Activated CD4-positive, alpha-beta T cell treated with anti-CD3 and anti-CD28 coated beads, Interleukin-2, amount 10 ng/mL, durations not matched to agents 7 days and 5 days (primary cell): Measurements from ENCODE around the gene MICAL2. TPM values are rescaled to one million over a fixed set of nuclear protein-coding genes. Genes with fewer than 3 reads are reported as not detected.

Experiments used
- CTCF ChIA-PET: fragments of 350-600 bp; sonication (Branson Sonifier 250); formaldehyde crosslinking; loops from one replicate; lab custom pipeline; 2021; ENCODE audit warnings: antibody characterized with exemption; lab: Charles Lee
- POLR2A ChIA-PET: fragments of 350-600 bp; sonication (Branson Sonifier 250); formaldehyde crosslinking; loops from one replicate; lab custom pipeline; 2021; ENCODE audit warnings: antibody characterized with exemption; lab: Charles Lee
- DNase-seq: peaks from one replicate; pipeline ENCODE4 v3.0.0-alpha.2; 2020
- H3K27ac Mint-ChIP-seq: one replicate; pipeline ENCODE4 v1.8.0; 2021; ENCODE audit warnings: mild to moderate bottlenecking, moderate library complexity, mixed read lengths
- H3K27me3 Mint-ChIP-seq: one replicate; pipeline ENCODE4 v1.8.0; 2021; ENCODE audit warnings: mixed read lengths
- H3K36me3 Mint-ChIP-seq: one replicate; pipeline ENCODE4 v1.8.0; 2021; ENCODE audit warnings: low read depth, mixed read lengths
- H3K4me1 Mint-ChIP-seq: one replicate; pipeline ENCODE4 v1.8.0; 2021; ENCODE audit warnings: mixed read lengths
- H3K4me3 Mint-ChIP-seq: one replicate; pipeline ENCODE4 v1.8.0; 2021; ENCODE audit warnings: mild to moderate bottlenecking, moderate library complexity, mixed read lengths
- H3K9me3 Mint-ChIP-seq: one replicate; pipeline ENCODE4 v1.8.0; 2021; ENCODE audit warnings: mixed read lengths
- total RNA-seq, 2 experiments: library from RNA; stranded (reverse); gene quantifications; one replicate each; pipeline ENCODE4 v1.2.3, GENCODE V29; 2021

The MICAL2 gene
- total RNA-seq, 2 experiments from 2014 or later = 45.5 to 47.3 TPM

DNA sequence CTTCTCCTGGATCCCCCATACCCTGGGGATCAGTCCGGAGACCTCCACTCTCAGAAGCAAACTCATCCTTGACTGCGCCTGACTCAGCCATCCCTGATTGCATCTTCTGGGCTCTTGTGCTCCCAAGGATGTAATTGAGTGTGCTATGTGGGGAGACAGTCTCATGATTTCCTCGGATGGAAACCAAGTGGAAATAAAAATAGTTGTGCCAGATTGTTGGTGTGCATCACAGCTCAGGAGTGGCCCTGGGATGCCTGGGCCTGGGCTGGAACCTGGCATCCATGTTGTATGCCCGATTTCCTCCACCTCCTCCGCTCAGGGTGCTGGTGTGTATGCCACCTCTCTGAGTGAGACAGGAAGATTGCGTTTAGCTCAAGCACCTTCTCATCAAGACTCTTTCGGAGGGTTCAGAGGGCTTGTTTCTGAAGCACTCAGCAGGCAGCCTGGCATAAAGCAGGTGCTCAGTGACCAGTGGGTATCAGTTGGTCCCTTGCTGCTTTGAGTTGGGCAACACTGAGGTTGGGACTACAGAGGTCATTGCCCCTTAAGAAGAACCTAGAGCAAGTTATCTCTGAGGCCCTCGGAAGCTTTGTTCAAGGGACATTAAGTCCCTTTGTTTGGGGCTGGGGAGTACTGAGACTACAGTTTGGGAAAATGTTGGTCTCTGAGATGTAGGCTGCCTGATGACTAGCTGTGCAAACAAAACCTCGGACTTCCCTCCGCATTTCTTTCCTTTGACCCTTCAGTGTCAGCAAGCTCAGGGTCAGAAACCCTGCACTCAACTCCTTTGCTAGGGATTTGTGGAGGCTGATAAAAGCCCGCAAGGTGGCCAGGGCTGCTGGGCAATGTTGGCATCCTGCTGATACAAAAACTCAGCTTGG is 24.8 kb upstream of the MICAL2 start:
- Mint-ChIP-seq H3K4me3 (no peak overlapping the region), H3K27me3 (no peaks in the 10 kb centered on the region), H3K9me3 (peaks cover 3% of the 10 kb centered on the region), H3K36me3 (peaks cover 8% of the 10 kb centered on the region), H3K27ac (peak overlapping the region; percentile 83), H3K4me1 (peaks cover 64% of the 10 kb centered on the region)
- POLR2A ChIA-PET = interaction anchor here (0.6 kb wide), 1 partner anchor 122 kb away, joined by 3 read pairs; no protein-coding TSS in a partner anchor
- CTCF ChIA-PET = interaction anchor here (0.6 to 4.8 kb wide), 12 partner anchors 8 to 196 kb away, joined by 3 to 27 read pairs (median 9); partner anchors contain the start of gene MICAL2
- DNase-seq = no peak

DNA sequence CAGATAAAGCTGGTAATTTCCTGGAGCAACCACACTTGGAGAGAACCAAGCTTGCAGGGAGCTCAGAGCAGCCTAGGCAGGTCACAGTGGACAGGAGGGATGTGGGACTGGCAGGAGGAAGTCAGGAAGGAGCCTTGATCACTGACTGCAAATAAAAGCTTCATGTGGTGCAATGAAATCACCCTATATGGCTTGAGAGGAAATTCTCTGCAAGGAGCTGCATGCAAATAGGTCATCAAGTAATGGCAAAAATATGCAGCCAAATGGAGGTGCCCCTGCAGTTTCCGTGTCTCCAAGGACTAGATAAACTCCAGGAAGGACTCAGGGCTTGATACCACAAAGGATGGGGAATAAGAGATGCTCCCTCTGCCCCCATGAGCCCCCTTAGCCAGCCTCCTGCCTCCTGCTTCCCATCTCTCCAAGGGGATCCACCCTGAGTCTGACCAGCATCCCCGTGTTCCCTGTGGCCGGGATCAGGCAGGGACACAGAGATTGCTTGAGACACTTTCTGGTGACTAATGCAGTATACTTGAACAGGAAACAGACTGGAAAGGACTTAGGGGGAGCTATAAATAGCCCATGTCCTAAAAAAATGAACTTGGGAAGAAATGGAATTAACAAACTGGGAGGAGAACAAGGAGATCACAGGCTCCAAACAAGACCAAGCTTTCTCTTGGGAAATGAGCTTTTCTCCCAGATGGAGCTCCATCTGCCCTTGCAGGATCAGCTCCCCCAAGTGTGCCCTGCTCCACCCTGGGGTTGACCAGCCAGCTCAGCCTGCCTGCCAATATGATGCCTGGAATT is 23.9 kb upstream of the MICAL2 start:
- H3K36me3 Mint-ChIP-seq = peaks cover 8% of the 10 kb centered on the region
- peaks cover 71% of the 10 kb centered on the region for H3K4me1 Mint-ChIP-seq
- H3K27ac Mint-ChIP-seq = peak overlapping the region; percentile 83
- peak overlapping the region; percentile 49 for H3K4me3 Mint-ChIP-seq
- no peak for DNase-seq
- CTCF ChIA-PET = interaction anchor here (0.6 to 4.8 kb wide), 19 partner anchors 9 to 195 kb away, joined by 3 to 27 read pairs (median 6); partner anchors contain the start of gene MICAL2
- H3K27me3 Mint-ChIP-seq = no peaks in the 10 kb centered on the region
- POLR2A ChIA-PET = no interaction called here
- peaks cover 3% of the 10 kb centered on the region for H3K9me3 Mint-ChIP-seq

DNA sequence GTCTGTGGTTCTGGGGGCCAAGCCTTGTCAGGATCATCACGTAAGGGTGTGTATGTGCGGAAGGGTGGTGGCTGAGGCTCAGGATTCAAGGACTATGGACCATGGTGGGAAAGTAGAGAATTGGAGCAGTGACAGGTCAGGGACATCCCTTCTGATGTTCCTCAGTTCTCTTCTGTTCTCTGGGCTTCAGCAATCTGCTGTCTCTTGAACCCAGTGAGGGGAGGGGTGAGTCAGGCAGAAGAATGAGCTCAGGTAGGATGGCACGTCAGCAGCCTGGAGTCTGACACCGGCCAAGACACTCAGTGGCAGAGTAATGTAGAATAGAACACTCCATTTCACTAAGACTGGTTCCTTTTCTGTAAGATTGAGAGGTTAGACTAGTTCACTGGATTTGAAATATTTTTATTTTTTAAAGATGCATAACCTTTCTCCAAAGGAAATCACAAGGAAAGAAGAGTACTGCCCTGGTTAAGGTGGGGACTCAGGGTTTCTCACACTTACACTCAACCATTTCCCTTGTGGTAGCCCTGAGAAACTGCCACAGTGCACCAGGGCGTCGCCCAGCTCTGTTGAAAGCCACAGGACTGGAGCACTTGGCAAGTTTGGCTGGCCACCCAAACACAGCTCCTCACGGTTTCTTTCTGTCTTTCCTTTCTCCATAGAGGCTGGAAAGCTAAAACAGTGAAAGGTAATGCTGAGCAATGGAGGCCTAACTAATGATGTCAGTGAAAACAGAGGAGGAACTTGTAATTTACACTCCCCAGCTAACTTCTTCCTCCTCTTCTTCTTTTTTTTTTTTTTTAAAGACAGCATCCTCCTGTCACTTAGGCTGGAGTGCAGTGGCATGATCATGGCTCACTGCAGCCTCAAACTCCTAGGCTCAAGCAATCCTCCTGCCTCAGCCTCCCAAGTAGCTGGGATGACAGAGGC is 23.1 kb upstream of the MICAL2 start:
- CTCF ChIA-PET = interaction anchor here (0.6 to 4.8 kb wide), 26 partner anchors 9 to 194 kb away, joined by 3 to 27 read pairs (median 4); partner anchors contain the start of gene MICAL2
- no peaks in the 10 kb centered on the region for H3K27me3 Mint-ChIP-seq
- H3K4me3 Mint-ChIP-seq = peak overlapping the region; percentile 49

DNA sequence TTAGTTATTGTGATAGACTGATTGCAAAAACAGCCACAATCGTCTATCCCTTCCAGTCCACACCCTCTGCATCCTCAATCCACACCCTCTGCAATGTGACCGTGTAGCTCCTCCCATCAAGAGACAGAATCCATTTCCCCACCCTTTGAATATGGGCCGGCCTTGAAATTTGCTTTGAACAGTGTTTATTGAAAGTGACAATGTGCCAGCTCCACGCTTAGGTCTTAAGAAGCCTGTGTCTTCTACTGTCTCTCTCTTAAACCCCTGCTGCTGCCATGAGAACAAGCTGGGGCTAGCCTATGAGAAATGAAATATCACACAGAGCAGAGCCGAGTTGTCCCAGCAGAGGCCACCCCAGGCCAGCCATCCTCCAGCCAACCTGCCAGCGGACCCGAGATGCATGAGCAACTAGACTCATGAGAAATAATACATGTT is 22.3 kb upstream of the MICAL2 start:
- peaks cover 3% of the 10 kb centered on the region for H3K9me3 Mint-ChIP-seq
- peaks cover 79% of the 10 kb centered on the region for H3K4me1 Mint-ChIP-seq
- H3K36me3 Mint-ChIP-seq = peaks cover 8% of the 10 kb centered on the region
- H3K27ac Mint-ChIP-seq = peak overlapping the region; percentile 83
- no peaks in the 10 kb centered on the region for H3K27me3 Mint-ChIP-seq
- CTCF ChIA-PET = interaction anchor here (0.7 to 4.8 kb wide), 19 partner anchors 8 to 194 kb away, joined by 3 to 27 read pairs (median 4); partner anchors contain the start of gene MICAL2
- POLR2A ChIA-PET = no interaction called here
- peak; percentile 58 for DNase-seq
- peak overlapping the region; percentile 9 for H3K4me3 Mint-ChIP-seq

More for the DNA sequence above, 23.1 kb upstream of the MICAL2 start:
- Mint-ChIP-seq H3K27ac (peak overlapping the region; percentile 83), H3K4me1 (peaks cover 79% of the 10 kb centered on the region), H3K36me3 (peaks cover 8% of the 10 kb centered on the region), H3K9me3 (peaks cover 3% of the 10 kb centered on the region)
- peak; percentile 70 for DNase-seq
- POLR2A ChIA-PET = interaction anchor here (0.6 kb wide), 1 partner anchor 104 kb away, joined by 3 read pairs; no protein-coding TSS in a partner anchor

DNA sequence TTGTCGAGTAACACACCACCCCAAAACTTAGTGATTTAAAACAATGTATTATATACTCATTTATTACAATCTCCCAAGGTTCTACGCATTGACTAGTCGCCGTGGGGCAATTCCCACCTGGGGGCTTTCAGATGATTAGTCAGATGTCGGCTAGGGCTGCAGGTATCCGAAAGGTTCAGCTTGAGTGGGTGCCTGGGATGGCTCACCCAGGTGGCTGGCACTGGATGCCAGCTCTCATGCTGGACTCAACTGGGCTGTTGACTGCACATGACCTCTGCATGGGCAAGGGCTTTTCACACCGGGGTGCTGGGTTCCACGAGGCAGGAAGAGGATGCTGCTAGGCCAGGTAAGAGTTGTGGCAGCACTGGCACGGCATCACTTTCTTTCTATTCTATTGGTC is 21.9 kb upstream of the MICAL2 start:
- POLR2A ChIA-PET = no interaction called here
- H3K27ac Mint-ChIP-seq = peak overlapping the region; percentile 83
- H3K4me3 Mint-ChIP-seq = no peak overlapping the region

DNA sequence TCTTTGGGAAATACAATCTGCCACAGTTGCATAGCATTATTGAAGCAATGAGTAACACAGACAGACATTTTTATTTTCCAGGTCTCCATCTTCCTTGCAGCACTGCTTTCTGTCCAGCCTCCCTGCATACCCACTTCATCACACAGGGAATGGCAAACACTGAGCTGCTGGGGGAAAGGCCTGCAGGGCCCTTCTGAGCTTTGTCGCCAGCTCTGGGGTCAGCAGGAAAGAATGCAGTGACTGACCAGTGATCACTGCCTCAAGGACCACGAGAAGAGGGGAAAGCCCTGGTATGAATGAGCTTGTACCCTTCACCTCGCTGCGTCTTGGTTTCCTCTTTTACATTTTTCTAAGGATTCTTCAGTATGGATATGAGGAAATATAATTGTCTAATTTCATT is 21.3 kb upstream of the MICAL2 start:
- DNase-seq = no peak
- Mint-ChIP-seq H3K9me3 (peaks cover 3% of the 10 kb centered on the region), H3K4me3 (no peak overlapping the region), H3K27ac (peak overlapping the region; percentile 83), H3K27me3 (no peaks in the 10 kb centered on the region), H3K36me3 (peaks cover 8% of the 10 kb centered on the region), H3K4me1 (peaks cover 75% of the 10 kb centered on the region)
- CTCF ChIA-PET = interaction anchor here (0.9 to 4.8 kb wide), 2 partner anchors 10 to 12 kb away, joined by 4 to 27 read pairs; no protein-coding TSS in a partner anchor
- POLR2A ChIA-PET = no interaction called here

More for the DNA sequence above, 21.9 kb upstream of the MICAL2 start:
- Mint-ChIP-seq H3K4me1 (peaks cover 77% of the 10 kb centered on the region), H3K27me3 (no peaks in the 10 kb centered on the region), H3K9me3 (peaks cover 3% of the 10 kb centered on the region), H3K36me3 (peaks cover 8% of the 10 kb centered on the region)
- no peak for DNase-seq
- CTCF ChIA-PET = interaction anchor here (0.7 to 4.8 kb wide), 11 partner anchors 7 to 193 kb away, joined by 3 to 27 read pairs (median 9); partner anchors contain the start of gene MICAL2

DNA sequence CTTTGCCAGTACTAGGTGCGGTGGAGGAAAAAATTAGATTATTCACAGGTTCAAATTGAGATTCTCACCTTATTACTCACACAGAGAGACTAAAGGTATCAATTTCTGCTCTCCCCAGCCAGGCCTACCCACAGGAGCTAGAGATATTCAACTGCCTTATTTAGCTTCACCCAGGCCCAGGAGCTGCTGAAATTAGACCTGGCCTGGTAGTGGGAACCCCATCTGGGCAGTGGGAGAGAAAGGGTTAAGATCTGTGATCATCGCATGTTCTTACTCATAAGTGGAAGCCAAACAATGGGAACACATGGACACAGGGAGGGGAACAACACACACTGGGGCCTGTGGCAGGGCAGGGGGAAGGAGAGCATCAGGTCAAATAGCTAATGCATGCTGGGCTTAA is 20.9 kb upstream of the MICAL2 start:
- no peak for DNase-seq
- H3K4me1 Mint-ChIP-seq = peaks cover 76% of the 10 kb centered on the region
- H3K9me3 Mint-ChIP-seq = peaks cover 1% of the 10 kb centered on the region
- H3K27ac Mint-ChIP-seq = peak overlapping the region; percentile 78
- POLR2A ChIA-PET = no interaction called here
- peaks cover 6% of the 10 kb centered on the region for H3K36me3 Mint-ChIP-seq
- CTCF ChIA-PET = interaction anchor here (0.9 to 4.8 kb wide), 4 partner anchors 10 to 147 kb away, joined by 3 to 27 read pairs (median 4); no protein-coding TSS in a partner anchor
- H3K4me3 Mint-ChIP-seq = no peak overlapping the region
- H3K27me3 Mint-ChIP-seq = no peaks in the 10 kb centered on the region

DNA sequence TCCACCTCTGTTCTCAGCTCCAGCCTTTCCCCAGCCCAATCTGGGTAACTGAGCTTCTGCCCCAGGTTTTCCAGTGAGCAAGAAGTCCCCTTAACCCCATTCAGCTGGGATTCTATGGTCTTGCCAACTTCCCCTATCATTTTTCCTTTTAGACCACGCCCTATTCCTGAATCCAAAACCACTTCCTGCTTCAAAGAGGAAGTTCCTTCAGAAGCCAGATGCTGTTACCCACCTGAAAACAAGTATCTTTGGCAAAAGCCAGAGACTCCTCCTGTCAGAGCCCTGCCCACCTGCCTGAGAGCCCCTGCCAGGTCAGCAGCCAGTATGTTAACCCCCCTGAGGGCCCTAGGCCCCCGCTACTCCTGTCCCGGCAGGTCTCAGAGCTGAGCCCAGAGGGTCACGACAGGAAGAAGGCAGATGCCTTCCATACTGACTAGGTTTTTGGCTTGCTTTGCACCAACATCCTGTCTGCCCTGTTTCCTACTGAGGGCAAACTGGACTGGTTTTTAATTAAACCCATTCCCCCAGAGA is 20.3 kb upstream of the MICAL2 start:
- Mint-ChIP-seq H3K9me3 (no peaks in the 10 kb centered on the region), H3K4me3 (peak overlapping the region; percentile 28), H3K4me1 (peaks cover 77% of the 10 kb centered on the region), H3K36me3 (peaks cover 5% of the 10 kb centered on the region), H3K27ac (peak overlapping the region; percentile 91), H3K27me3 (no peaks in the 10 kb centered on the region)
- POLR2A ChIA-PET = no interaction called here
- DNase-seq = peak; percentile 20
- CTCF ChIA-PET = interaction anchor here (0.6 to 4.8 kb wide), 5 partner anchors 13 to 256 kb away, joined by 3 to 27 read pairs (median 3); no protein-coding TSS in a partner anchor

DNA sequence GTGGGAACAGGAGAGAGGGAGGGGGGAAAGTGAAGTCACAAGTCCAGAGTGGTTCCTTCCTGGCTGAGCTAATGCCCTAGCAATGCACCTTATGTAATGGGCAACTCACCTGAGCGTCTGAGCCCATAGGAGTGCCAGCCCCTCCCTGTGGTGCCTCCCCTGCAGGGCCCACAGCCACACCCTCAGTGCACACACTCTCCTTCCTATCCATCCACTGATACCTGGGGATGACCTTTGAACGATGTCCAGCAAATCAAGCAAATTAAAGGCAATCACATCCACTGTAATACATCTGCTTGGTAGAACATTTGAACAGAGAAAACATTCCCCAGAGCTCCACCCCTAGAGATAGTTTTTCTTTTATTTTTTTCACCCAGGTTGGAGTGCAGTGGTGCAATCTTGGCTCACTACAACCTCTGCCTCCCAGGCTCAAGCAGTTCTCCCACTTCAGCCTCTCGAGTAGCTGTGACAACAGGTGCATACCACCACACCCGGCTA is 19.6 kb upstream of the MICAL2 start:
- no peak for DNase-seq
- no peaks in the 10 kb centered on the region for H3K9me3 Mint-ChIP-seq
- H3K4me3 Mint-ChIP-seq = no peak overlapping the region
- H3K27me3 Mint-ChIP-seq = peaks cover 3% of the 10 kb centered on the region
- H3K36me3 Mint-ChIP-seq = peaks cover 5% of the 10 kb centered on the region
- H3K27ac Mint-ChIP-seq = peak overlapping the region; percentile 91
- peaks cover 76% of the 10 kb centered on the region for H3K4me1 Mint-ChIP-seq
- CTCF ChIA-PET = interaction anchor here (0.6 to 4.8 kb wide), 9 partner anchors 14 to 257 kb away, joined by 3 to 27 read pairs (median 3); no protein-coding TSS in a partner anchor
- POLR2A ChIA-PET = no interaction called here

DNA sequence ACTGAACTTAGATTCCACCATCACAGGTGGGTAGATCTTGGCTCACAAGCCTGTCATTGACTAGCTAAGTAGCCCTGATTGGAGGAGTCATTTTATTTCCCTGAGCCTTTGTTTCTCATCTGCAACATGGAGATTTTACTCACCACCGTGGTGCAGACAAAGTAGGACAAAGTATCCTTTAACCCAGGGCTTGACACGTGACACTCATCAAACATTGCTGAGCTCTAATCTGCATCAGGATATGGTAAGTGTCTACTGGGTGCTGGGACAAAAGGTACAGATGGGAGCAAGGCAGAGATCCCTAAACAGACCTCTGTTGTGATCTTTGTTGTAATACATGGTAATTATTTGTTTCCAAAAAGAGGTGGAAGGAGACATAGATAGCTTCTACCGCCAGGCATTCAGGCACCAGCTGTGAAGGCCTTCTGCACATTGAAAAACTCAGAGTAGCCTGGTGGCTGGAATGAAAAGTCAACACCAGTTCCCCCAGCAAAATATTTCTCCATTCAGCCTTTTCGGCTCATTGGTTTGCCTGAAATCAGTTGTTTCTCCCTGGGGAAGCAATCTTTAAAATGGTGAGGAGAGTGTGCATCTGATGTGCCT is 18.3 kb upstream of the MICAL2 start:
- Mint-ChIP-seq H3K36me3 (peaks cover 5% of the 10 kb centered on the region), H3K27ac (no peak overlapping the region), H3K4me3 (no peak overlapping the region), H3K4me1 (peaks cover 64% of the 10 kb centered on the region), H3K9me3 (no peaks in the 10 kb centered on the region), H3K27me3 (peaks cover 3% of the 10 kb centered on the region)
- CTCF ChIA-PET = interaction anchor here (0.9 to 1.6 kb wide), 8 partner anchors 10 to 144 kb away, joined by 3 to 5 read pairs (median 3); no protein-coding TSS in a partner anchor
- POLR2A ChIA-PET = interaction anchor here (1.0 kb wide), 1 partner anchor 16 kb away, joined by 3 read pairs; no protein-coding TSS in a partner anchor
- DNase-seq = no peak
